Mesenchymal stem cell (in vitro differentiated cells and primary cell): ENCODE results near the gene MOB3B.

Source experiments
- DNase-seq: peaks from one replicate; pipeline ENCODE4 v3.0.0-alpha.2; 2013
- H2AFZ ChIP-seq: one replicate; pipeline ENCODE4 v1.6.1; 2013; ENCODE audit warnings: low read depth, mild to moderate bottlenecking, control low read depth, inconsistent platforms, low read length, moderate library complexity
- H2AK5ac ChIP-seq: 2 replicates; pipeline ENCODE4 v1.6.1; 2013; ENCODE audit warnings: low read length, moderate library complexity, mild to moderate bottlenecking, inconsistent platforms; ENCODE audit not compliant: severe bottlenecking
- H2BK120ac ChIP-seq: one replicate; pipeline ENCODE4 v1.6.1; 2013; ENCODE audit warnings: low read depth, mild to moderate bottlenecking, inconsistent platforms, low read length, moderate library complexity
- H2BK12ac ChIP-seq, 2 experiments: one replicate each; pipeline ENCODE4 v1.6.1; 2013; ENCODE audit warnings: inconsistent platforms in 2 of 2, low read length in 2 of 2, mild to moderate bottlenecking in 2 of 2, moderate library complexity in 2 of 2, control low read depth in 1 of 2
- H2BK15ac ChIP-seq: one replicate; pipeline ENCODE4 v1.6.1; 2013; ENCODE audit warnings: mild to moderate bottlenecking, low read depth, inconsistent platforms; ENCODE audit not compliant: poor library complexity, severe bottlenecking
- H2BK5ac ChIP-seq: 2 replicates; pipeline ENCODE4 v1.6.1; 2013; ENCODE audit warnings: low read depth, mild to moderate bottlenecking, low read length, control low read depth, inconsistent platforms; ENCODE audit not compliant: poor library complexity, severe bottlenecking
- H3K14ac ChIP-seq, 2 experiments: one replicate each; pipeline ENCODE4 v1.6.1; 2013; ENCODE audit warnings: inconsistent platforms in 2 of 2, low read length in 2 of 2, control low read depth in 1 of 2, mild to moderate bottlenecking in 1 of 2, moderate library complexity in 1 of 2
- H3K18ac ChIP-seq, 2 experiments: one replicate each; pipeline ENCODE4 v1.6.1; 2013; ENCODE audit warnings: inconsistent platforms in 2 of 2, low read length in 2 of 2, control low read depth in 1 of 2, low read depth in 1 of 2, mild to moderate bottlenecking in 1 of 2
- H3K23ac ChIP-seq, 2 experiments: one replicate each; pipeline ENCODE4 v1.6.1; 2013; ENCODE audit warnings: inconsistent platforms in 2 of 2, low read length in 2 of 2, mild to moderate bottlenecking in 2 of 2, moderate library complexity in 2 of 2, control low read depth in 1 of 2
- H3K27ac ChIP-seq: 2 replicates; pipeline ENCODE4 v1.5.1; 2013; ENCODE audit warnings: mild to moderate bottlenecking, moderate library complexity, low read length, control low read depth, inconsistent platforms; ENCODE audit not compliant: poor library complexity, severe bottlenecking
- H3K27me3 ChIP-seq, 2 experiments: 2 replicates each; pipeline versions ENCODE4 v1.6.1 to v1.7.0; 2013; ENCODE audit warnings: low read length in 2 of 2, mild to moderate bottlenecking in 2 of 2, moderate library complexity in 2 of 2, control low read depth in 1 of 2, inconsistent platforms in 1 of 2; ENCODE audit not compliant: control insufficient read depth in 1 of 2, insufficient read depth in 1 of 2
- H3K36me3 ChIP-seq, 2 experiments: 2 replicates each; pipeline versions ENCODE4 v1.6.1 to v1.7.0; 2013; ENCODE audit warnings: low read length in 2 of 2, control low read depth in 1 of 2, inconsistent platforms in 1 of 2, low read depth in 1 of 2, mild to moderate bottlenecking in 1 of 2; ENCODE audit not compliant: insufficient read depth in 2 of 2, control insufficient read depth in 1 of 2
- H3K4ac ChIP-seq, 2 experiments: one replicate each; pipeline ENCODE4 v1.6.1; 2013; ENCODE audit warnings: inconsistent platforms in 2 of 2, low read length in 2 of 2, mild to moderate bottlenecking in 2 of 2, moderate library complexity in 2 of 2, control low read depth in 1 of 2, low read depth in 1 of 2
- H3K4me1 ChIP-seq: 2 replicates; pipeline ENCODE4 v1.6.1; 2013; ENCODE audit warnings: low read depth, low read length, control low read depth; ENCODE audit not compliant: control insufficient read depth, insufficient read depth
- H3K4me2 ChIP-seq: 2 replicates; pipeline ENCODE4 v1.6.1; 2013; ENCODE audit warnings: low read length, mild to moderate bottlenecking, inconsistent platforms; ENCODE audit not compliant: poor library complexity, severe bottlenecking
- H3K4me3 ChIP-seq, 2 experiments: 2 replicates each; pipeline versions ENCODE4 v1.5.1 to v1.7.0; 2013; ENCODE audit warnings: low read length in 2 of 2, mild to moderate bottlenecking in 2 of 2, control low read depth in 1 of 2, low read depth in 1 of 2; ENCODE audit not compliant: insufficient read depth in 1 of 2
- H3K79me1 ChIP-seq: replicated peaks from 2 replicates; pipeline ENCODE4 v1.6.1; 2013; ENCODE audit warnings: mild to moderate bottlenecking, control low read depth, low read length, inconsistent platforms; ENCODE audit not compliant: poor library complexity, severe bottlenecking
- H3K9ac ChIP-seq: 2 replicates; pipeline ENCODE4 v1.7.0; 2013; ENCODE audit warnings: mild to moderate bottlenecking, low read length, moderate library complexity
- H3K9me3 ChIP-seq: 2 replicates; pipeline ENCODE4 v1.7.0; 2013; ENCODE audit warnings: mild to moderate bottlenecking, low read length; ENCODE audit not compliant: control insufficient read depth
- H4K8ac ChIP-seq: one replicate; pipeline ENCODE4 v1.6.1; 2013; ENCODE audit warnings: inconsistent platforms, mild to moderate bottlenecking, low read length, moderate library complexity
- H4K91ac ChIP-seq: one replicate; pipeline ENCODE4 v1.6.1; 2013; ENCODE audit warnings: mild to moderate bottlenecking, low read length, inconsistent platforms
- WGBS: methylation state at CpG from one replicate; pipeline ENCODE4 v1.1.7; 2013; ENCODE audit warnings: mixed read lengths; 5-methylcytosine and 5-hydroxymethylcytosine counted together

The MOB3B gene

DNA sequence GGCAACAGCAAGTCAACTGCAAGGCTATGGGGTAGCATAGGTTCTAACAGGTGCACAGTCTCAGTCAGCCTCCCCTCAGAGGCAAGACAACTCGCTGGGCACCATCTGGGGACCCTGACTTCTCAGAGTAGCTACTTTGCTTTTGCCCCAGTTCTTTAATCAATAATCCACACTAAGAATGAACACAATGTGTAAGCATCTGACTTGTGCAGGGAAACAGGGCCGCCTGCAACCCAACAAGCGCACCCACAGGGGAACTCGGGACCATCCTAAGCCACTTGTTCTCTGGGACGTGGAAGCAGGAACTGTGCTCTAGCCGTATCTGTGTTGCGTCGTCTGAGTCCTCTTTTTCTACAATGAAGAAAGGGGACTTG is 1.9 kb downstream of the MOB3B start:
- Histone ChIP-seq H3K14ac (no peak overlapping the region), H3K9ac (no peak overlapping the region), H3K4me2 (no peak overlapping the region), H2BK15ac (no peak overlapping the region), H2BK12ac (no peak overlapping the region), H2BK120ac (no peak overlapping the region), H3K4ac (no peak overlapping the region), H3K18ac (no peak overlapping the region), H3K27me3 (peaks cover 12 to 34% of the 10 kb centered on the region in 2 experiments), H3K23ac (no peak overlapping the region), H2AFZ (no peak overlapping the region), H3K4me3 (peak overlapping the region in 1 of 2 experiments; percentile 80), H3K27ac (no peak overlapping the region), H2BK5ac (no peak overlapping the region), H2AK5ac (no peak overlapping the region), H3K9me3 (no peaks in the 10 kb centered on the region), H3K4me1 (peaks cover 17% of the 10 kb centered on the region), H3K36me3 (peaks cover 0 to 3% of the 10 kb centered on the region in 2 experiments), H3K79me1 (no peaks in the 10 kb centered on the region), H4K8ac (no peak overlapping the region), H4K91ac (no peak overlapping the region)
- WGBS = 26% methylated on average over 8 of the region's 8 CpGs
- DNase-seq = no peak

DNA sequence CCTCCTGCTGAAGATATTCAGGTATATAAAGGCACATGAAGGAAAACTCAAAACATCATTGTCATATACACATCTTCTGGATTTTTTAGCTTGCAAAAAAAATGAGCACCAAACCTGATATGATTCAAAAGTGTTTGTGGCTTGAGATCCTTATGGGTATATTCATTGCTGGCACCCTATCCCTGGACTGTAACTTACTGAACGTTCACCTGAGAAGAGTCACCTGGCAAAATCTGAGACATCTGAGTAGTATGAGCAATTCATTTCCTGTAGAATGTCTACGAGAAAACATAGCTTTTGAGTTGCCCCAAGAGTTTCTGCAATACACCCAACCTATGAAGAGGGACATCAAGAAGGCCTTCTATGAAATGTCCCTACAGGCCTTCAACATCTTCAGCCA is 5.4 kb downstream of the MOB3B start, which contains the start of gene IFNK:
Gene IFNK, plus strand, starts transcription at position 55 of the 400 bp plus-strand sequence. Its CDS starts 47 bp downstream, at position 102.
- H4K91ac ChIP-seq = no peak within 1 kb of the TSS
- H2BK15ac ChIP-seq = no peak within 1 kb of the TSS
- no peak within 1 kb of the TSS for H2AFZ ChIP-seq
- WGBS = 95% methylated on average over 2 of the region's 2 CpGs
- H3K79me1 ChIP-seq = no peaks in the 10 kb centered on the region
- H2BK12ac ChIP-seq = no peak within 1 kb of the TSS
- H3K9ac ChIP-seq = no peak within 1 kb of the TSS
- no peak within 1 kb of the TSS for H3K14ac ChIP-seq
- H2BK120ac ChIP-seq = no peak within 1 kb of the TSS
- H3K23ac ChIP-seq = no peak within 1 kb of the TSS
- H3K9me3 ChIP-seq = no peaks in the 10 kb centered on the region
- H4K8ac ChIP-seq = no peak within 1 kb of the TSS
- DNase-seq = no peak
- no peak within 1 kb of the TSS for H2AK5ac ChIP-seq
- no peak within 1 kb of the TSS for H2BK5ac ChIP-seq
- no peak within 1 kb of the TSS for H3K4ac ChIP-seq
- H3K18ac ChIP-seq = no peak within 1 kb of the TSS
- H3K27ac ChIP-seq = no peak within 1 kb of the TSS
- H3K36me3 ChIP-seq = no peaks in the 10 kb centered on the region
- peaks cover 12 to 25% of the 10 kb centered on the region in 2 experiments for H3K27me3 ChIP-seq
- H3K4me2 ChIP-seq = no peak within 1 kb of the TSS
- peaks cover 14% of the 10 kb centered on the region for H3K4me1 ChIP-seq
- H3K4me3 ChIP-seq = no peak within 1 kb of the TSS

DNA sequence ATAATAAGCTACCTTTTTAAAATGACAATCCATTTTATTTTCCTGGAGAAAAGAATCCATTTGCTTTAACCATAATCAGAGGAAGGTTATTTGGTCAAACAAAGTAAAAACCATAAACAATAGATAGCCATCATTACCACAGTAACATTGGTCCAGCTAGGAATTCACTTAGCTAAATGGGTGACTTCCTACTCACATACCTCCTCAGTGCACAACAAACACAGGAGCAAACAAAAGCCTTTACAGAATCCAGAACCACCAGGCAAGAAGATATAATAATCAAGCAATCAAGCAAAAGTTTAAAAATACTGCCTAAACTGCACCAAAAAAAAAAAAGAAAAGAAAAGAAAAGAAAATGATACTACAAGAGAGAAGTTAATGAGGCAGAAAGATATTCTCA is 6.5 kb downstream of the MOB3B start:
- H4K8ac ChIP-seq = no peak overlapping the region

DNA sequence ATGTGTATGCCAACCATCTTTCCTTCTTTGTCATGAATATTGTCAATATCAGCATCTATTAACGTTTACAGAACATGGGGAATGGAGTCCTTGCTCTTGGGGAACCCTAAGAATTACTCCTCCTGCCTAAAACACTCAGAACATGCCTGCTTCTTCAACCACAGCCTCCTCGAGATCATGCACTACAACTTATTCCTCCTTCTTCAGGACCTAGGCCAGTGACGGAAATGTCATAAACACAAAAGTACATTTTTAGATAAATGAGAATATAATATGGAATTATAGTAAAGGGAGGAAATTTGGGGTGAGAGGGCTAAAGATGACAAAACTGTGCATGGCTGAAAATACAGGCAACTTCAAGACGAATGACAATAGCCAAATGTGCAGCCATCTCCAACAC is 8.6 kb downstream of the MOB3B start:
- Histone ChIP-seq H3K36me3 (no peaks in the 10 kb centered on the region), H2AFZ (no peak overlapping the region)
- WGBS = 94% methylated on average over 2 of the region's 4 CpGs

More for the DNA sequence above, 6.5 kb downstream of the MOB3B start:
- Histone ChIP-seq H2AFZ (no peak overlapping the region), H3K4me3 (no peak overlapping the region), H2BK120ac (no peak overlapping the region), H4K91ac (no peak overlapping the region), H2BK5ac (no peak overlapping the region), H3K4ac (no peak overlapping the region), H3K4me2 (no peak overlapping the region), H3K23ac (no peak overlapping the region), H2BK15ac (no peak overlapping the region), H2BK12ac (no peak overlapping the region), H3K79me1 (no peaks in the 10 kb centered on the region), H3K14ac (no peak overlapping the region), H3K9me3 (no peaks in the 10 kb centered on the region), H3K27ac (no peak overlapping the region), H2AK5ac (no peak overlapping the region), H3K18ac (no peak overlapping the region), H3K4me1 (peaks cover 4% of the 10 kb centered on the region), H3K9ac (no peak overlapping the region), H3K27me3 (peaks cover 6 to 15% of the 10 kb centered on the region in 2 experiments), H3K36me3 (no peaks in the 10 kb centered on the region)
- no peak for DNase-seq

More for the DNA sequence above, 8.6 kb downstream of the MOB3B start:
- H3K27ac ChIP-seq = no peak overlapping the region
- no peak overlapping the region for H3K4ac ChIP-seq
- no peak overlapping the region for H3K4me3 ChIP-seq
- H3K9ac ChIP-seq = no peak overlapping the region
- H2BK120ac ChIP-seq = no peak overlapping the region
- H3K79me1 ChIP-seq = no peaks in the 10 kb centered on the region
- no peak overlapping the region for H3K4me2 ChIP-seq
- H4K91ac ChIP-seq = no peak overlapping the region
- no peak overlapping the region for H2BK5ac ChIP-seq
- no peak overlapping the region for H4K8ac ChIP-seq
- H3K9me3 ChIP-seq = no peaks in the 10 kb centered on the region
- peaks cover 0 to 5% of the 10 kb centered on the region in 2 experiments for H3K27me3 ChIP-seq
- H2AK5ac ChIP-seq = no peak overlapping the region
- no peak overlapping the region for H3K18ac ChIP-seq
- no peak overlapping the region for H2BK15ac ChIP-seq
- no peaks in the 10 kb centered on the region for H3K4me1 ChIP-seq
- no peak for DNase-seq
- no peak overlapping the region for H3K23ac ChIP-seq
- no peak overlapping the region for H3K14ac ChIP-seq
- no peak overlapping the region for H2BK12ac ChIP-seq
